Caki2 (cell line): ENCODE data around the gene RGS7. TPM values are rescaled to one million over a fixed set of nuclear protein-coding genes. Genes with fewer than 3 reads are reported as not detected.

ENCODE experiments used
- DNase-seq: peaks from one replicate; pipeline ENCODE4 v3.0.0-alpha.2; 2015; ENCODE audit warnings: low read depth
- in situ Hi-C: cut with HindIII; loops from 2 replicates; pipeline ENCODE4 v1.10.0; 2016; ENCODE audit warnings: low sequenced_read_pairs, low pct_unique_long_range_greater_than_20kb, mixed read lengths
- total RNA-seq: library from RNA; depleted of rRNA; stranded (reverse); fragments of >200 nt; shearing (Covaris generic); gene quantifications from 2 replicates; pipeline ENCODE4 v1.2.3, GENCODE V29; 2014; ENCODE audit warnings: low replicate concordance

RGS7 gene
- total RNA-seq, 1 experiment from 2014 or later = 0.98 TPM

DNA sequence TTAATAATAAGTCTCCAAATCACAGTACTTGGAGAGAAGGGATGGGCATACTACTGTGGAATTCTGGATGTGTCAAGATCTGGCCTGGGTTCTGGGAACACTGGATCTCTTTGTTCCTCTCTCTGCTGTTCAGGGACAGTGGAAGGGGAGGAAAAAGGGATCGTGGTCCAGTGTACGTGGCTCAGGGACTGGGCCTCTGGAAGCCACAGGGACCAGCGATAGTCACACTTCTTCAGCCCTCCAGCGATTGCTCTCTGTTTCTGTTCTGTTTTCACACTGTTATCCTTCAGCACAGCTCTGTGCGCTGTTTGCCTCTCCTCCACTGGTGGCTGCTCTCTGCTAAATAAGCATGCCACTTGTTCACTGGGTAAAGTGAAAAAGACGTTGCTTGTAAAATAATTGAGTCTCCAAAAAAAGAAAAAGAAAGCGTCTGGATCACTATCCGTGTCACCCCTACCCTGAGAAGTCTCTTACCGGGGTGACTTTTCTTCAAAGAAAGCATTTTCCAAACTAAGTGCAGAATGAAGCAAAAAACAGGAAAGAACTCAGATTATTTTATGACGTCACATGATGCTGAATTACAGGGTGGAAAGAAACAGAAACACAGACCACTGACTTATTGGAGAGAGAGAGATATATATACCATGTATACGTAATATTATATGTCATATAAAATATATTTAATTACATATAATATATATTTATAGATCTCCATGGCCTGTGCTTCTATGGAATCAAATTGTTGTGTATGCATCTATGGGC lies 279.4 kb downstream of the RGS7 start:
- in situ Hi-C loops = no loop called here
- no peak for DNase-seq

DNA sequence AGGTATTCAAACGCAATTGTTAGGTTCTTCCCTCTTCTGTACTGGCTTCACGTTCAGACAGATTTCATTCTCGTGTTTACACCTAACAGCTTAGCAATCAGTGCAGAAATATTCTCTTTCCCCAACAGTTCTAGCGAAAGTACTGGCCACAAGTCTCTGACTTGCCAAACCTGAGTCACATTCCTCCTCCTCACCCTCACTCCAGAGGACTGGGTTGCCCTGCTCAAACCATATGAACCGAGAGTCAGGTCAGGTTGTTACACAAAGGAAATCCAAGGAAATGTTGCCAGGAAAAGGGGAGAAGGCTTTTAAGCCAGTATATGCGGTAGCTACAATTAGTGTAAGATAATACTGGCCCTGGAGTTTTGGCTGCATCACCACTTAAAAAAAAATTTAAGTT lies 282.5 kb downstream of the RGS7 start:
- in situ Hi-C loops = no loop called here
- DNase-seq = no peak

DNA sequence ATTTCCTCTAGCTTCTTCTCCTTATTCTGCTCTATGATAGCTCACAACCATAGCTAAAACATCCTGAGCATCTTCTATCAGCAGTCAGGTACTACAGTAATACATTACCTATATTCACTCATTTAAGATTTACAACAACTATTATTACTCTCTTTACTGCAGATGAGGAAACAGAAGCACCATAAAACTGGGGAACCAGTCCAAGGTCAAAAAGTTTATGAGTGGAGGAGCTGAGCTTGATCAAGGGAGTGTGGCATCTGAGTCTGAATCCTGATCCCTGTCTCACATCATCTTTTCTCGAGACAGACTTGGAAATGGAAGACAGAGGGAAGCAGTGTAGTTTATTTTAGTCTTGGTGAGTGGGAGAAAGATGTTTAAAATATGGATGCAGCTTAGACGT lies 288.6 kb downstream of the RGS7 start:
- in situ Hi-C loops = no loop called here
- no peak for DNase-seq

DNA sequence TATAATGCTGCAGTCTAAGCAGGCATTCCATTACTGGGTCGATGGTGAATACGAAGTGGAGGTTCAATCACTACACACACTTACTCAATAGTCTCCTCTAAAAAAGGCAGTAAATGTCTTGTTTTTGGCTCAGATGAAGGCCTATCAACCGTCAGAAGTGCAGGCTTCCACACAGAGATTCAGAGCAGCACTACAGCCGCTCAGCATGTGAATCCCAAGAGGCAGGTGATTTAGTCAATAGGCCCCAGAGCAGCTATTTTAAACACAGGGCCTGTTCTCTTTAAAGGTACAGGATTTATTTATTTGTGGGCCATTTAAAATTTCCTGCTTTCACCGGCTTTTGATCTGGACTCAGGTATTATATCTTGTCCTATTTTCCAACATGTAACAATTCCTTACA lies 293.7 kb downstream of the RGS7 start:
- DNase-seq = no peak
- in situ Hi-C loops = no loop called here

DNA sequence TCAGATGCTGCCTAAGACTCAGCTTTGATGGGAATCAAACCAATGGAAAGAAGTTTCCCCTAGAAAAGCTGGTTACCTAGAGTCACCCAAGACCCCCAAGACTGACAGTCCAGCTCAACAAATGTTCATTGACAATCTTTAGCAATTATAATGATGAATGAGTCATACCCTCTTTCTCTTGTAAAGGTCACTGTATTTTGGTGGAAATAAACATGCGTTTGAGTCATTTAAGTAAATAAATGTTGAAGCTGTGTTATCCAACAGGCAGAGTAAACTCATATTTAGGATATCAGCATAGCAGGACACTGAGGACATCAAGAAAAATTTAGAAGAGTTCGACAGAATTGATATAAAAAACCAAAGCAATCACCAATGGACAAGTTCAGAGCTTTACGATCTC lies 295.9 kb downstream of the RGS7 start:
- in situ Hi-C loops = no loop called here
- DNase-seq = no peak

DNA sequence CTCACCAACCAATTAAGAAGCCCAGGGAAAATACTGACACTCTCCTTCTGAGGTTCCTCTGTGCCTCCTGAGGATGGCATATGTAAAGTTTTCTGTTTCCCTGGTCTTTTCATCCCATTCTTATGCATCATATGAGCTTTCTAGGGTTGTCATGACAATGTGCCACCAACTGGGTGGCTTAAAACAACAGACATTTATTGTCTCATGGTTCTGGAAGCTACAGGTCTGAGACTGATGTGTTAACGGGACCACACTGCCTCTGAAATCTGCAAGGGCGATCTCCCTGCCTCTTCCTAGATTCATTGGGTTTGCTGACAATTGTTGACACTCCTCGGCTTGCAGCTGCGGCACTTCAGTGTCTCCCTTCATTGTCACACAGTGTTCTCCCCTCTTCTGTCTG lies 308.4 kb downstream of the RGS7 start:
- no peak for DNase-seq
- in situ Hi-C loops = no loop called here

DNA sequence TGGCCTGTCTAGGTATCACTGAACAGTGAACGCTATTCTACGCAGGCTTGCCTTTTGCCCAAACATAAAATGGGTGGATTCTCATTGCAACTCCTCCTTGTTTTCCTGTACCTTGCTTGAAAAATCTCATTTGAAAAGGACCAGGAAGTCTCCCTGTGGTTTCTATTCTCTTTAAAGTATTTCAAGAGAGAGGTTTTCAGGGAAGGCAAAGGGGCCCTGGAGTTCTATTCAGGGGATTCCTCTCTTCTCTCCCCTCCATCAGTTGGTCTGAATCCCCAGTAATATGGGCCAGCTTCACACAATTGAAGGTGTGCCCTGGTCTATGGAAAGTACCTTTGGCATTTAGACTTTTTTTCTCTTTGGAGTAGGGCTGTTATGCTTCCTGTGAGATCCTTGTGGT lies 311.3 kb downstream of the RGS7 start:
- no peak for DNase-seq
- in situ Hi-C loops = no loop called here

DNA sequence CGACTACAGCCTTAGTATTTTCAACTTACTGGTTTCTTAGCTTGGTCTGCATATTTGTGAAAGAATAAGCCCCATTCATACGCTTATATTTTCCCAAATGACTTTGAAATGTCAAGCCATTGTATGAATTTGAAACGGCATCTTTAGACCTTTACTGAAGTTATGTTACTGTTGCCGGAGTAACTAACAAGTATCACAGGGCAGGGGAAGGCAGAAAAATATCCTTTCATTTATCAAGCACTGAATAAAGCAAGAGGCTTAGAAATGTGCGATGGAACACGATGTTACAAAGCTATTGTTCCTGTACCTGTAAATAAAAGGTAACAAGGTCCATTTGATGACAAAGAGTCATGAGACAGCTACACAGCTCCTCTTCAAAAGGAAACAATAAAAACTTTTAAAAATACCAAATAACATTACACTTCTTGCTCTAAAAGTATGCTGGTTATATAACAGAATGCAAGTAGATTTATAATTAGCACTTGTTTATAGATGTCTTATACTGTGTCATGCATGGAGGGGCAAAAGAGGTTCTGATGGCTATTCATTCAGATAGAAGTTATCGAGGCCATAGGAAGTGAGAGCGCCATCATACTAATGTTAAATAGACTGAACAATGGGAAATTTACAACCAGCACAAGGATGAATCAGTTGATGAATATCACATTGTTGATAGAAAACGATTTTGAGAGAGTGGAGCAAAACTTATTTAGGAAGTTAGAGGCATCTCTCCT lies 322.6 kb downstream of the RGS7 start:
- in situ Hi-C loops = no loop called here
- no peak for DNase-seq

DNA sequence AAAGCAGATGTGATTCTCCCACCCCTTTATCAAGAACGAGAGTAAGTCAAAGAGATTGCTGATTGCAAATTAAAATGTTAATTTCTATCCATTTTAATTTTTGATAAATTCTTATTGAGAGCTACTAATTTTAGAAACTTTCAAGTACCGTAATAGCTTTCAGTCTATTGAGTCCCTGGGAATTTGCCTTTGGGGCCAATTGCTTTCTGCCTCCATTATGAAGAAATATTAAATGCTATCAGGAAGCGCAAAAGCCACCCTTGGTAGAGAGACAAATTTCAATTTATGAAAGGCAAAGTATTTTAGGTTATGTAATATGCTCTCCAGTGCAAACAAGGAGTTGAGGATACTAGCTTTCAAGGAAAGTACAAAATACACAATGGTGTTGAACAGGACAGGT lies 332.2 kb downstream of the RGS7 start:
- no peak for DNase-seq
- in situ Hi-C loops = no loop called here

DNA sequence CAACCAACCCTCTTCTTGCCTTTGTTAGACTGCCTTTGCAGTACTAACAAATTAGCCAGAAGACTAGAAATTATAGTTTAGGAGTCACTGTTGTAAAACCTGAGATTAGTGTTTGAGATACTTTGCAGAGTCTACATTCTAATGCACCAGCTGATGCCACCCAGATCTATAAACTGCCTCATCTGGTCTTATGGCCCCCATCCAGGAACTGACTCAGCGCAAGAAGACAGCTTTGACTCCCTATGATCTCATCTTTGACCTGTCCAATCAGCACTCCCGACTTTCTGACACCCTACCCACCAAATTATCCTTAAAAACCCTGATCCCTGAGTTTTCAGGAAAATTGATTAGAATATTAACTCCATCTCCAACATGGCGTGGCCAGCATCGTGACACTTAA lies 334.6 kb downstream of the RGS7 start:
- DNase-seq = no peak
- in situ Hi-C loops = no loop called here

DNA sequence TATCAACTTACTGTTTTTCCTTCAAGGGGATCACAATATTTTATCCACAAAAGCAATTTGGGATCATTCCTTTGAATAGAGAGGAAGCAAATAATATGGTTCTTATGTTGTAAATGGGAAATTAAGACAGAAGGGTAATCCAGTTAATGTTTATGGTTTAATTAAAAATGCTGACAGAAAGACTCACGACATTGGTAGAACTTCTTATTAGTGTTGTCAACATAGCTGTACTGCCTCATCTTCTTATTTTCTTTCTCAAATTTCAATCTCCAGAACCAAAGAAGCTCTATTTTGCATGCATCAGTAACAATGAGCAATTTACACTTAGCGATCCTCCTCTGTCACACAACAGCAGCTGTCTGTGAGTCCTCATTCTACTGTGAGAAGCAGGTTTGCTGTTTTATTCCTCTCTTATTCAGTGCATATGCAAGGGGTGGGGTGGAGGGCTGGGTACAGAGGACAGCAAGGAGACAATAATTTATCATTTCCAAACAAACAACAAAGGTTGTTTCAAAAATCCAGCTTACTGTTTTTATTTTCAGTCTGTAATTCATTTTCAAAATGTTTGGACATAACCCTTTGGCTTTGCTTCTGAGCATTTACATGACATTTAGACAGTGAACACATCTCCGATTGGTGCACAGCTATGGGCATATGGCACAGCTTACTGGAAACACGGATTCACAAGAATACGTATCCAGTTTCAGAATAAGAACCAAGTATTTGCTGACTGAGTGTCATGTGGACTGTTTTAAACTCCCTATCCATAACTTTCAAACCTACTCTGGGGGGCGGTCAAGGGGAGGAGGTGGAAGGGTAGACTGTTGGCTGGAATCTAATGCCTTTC lies 335.9 kb downstream of the RGS7 start:
- no peak for DNase-seq
- in situ Hi-C loops = no loop called here

DNA sequence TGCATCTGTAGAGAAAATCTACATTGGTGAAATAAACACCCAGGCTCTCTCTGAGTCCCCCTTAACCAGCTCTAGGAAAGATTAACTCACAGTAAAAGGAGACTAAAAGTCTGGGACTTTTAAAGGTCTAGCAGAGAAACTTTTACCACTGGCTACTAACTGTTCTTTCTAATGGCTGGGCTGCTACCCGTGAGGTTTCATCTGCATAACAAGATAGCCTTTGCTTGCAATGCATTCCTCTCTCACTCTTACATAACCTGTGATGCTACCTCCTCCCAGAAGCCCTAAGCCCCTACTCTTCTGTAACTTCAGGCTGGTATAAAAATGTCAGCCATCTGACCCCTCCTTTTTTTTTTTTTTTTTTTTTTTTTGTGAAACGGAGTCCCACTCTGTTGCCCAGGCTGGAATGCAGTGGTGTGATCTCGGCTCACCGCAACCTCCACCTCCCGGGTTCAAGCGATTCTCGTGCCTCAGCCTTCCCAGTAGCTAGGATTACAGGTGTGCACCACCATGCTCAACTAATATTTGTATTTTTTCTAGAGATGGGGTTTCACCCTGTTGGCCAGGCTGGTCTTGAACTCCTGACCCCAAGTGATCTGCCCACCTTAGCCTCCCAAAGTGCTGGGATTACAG lies 344.2 kb downstream of the RGS7 start:
- in situ Hi-C loops = no loop called here
- DNase-seq = no peak

DNA sequence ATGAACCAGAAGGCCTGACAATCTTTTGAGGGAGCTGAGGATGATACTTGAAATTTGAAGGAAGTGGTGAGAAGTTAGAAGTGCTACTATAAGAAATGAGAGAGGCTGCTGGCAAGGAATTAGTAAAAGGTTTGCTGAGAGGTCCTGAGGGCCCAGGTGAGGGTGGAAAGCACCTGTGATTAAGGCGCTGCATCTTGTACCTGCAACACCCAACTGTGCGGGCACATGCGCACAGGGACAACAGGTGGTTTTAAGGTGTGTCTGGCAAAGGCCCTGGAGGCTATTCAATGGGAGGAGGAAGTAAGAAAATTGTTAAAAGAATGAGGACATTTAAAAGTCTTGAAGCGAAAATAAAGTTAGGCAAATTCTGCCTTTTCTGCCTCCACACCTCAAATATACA lies 349.3 kb downstream of the RGS7 start:
- in situ Hi-C loops = no loop called here
- DNase-seq = no peak

DNA sequence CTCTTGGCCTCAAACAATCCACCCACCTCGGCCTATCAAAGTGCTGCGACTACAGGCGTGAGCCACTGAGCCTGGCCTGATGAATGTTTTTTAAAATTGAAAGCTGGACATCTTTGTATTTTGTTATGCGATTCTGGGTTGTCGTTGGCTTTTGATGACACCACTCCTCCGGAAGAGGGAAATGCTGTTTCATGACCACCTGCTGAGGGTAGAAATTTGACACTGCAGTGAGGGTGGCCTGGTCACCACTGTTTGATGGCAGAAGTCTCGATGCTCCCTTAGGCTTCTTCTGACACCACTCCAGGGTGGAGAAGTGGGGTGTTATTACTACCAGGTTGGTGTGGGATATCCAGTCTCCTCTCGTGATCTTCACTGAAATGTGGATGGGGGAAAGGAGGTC lies 357.2 kb downstream of the RGS7 start:
- no peak for DNase-seq

DNA sequence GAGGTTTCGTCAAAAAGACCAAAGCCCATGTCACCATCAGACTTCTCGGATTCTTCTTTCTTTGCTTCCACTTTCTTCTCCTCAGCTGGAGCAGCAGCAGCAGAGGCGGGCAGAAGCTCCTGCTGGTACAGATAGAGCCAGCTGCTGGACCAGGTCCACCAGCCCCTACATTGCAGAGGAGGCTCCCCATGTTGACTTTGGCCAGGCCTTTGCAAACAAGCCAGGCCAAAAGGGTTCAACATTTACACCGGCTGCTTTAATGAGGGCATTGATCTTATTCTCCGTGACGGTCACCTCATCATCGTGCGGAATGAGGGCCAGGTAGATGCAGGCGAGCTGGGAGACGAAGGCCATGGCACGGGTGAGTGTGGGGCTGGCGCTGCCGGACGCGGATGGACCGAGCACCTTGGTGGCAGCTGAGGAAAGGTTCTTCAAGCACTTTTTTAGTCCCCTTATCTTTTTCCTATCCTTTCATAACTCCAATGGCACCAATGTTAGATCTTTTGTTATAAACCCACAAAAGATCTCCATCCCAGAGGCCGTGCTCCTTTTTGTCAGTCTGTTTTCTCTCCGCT lies 358.5 kb downstream of the RGS7 start:
- in situ Hi-C loops = no loop called here
- DNase-seq = no peak

More for the DNA sequence above, 357.2 kb downstream of the RGS7 start:
- in situ Hi-C loops = no loop called here

DNA sequence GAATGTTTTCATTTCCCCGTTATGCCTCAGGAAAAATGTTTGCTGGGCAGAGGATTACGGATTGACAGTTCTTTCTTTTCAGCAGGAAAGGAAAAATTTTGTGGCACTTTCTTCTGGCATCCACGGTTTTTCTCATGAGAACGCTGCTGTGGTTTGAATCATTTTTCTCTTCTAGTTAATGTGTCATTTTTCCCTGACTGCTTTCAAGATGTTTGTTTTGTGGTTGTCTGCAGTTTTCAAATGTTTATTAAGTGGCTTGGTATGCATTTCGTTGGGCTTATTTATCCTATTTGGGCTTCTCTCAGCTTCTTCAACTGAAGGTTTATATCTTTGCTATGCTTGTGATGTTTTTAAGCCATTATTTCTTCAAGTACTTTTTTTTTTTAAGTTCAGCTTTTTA lies 359.0 kb downstream of the RGS7 start:
- in situ Hi-C loops = no loop called here
- DNase-seq = peak; percentile 41

DNA sequence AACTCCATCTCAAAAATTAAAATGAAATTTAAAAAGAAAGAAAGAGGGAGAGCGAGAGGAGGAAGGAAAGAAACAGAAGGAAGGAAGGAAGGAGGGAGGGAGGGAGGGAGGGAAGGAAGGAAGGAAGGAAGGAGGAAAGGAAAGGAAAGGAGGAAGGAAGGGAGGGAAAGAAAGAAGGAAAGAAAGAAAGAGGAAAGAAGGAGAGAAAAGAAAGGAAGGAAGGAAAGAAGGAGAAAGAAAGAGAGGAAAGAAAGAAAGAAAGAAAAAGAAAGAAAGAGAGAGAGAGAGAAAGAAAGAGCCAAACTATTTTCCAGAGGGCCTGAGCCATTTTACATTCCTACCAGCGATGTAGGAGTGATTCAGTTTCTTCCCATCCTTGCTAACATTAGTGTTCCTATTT lies 364.0 kb downstream of the RGS7 start:
- no peak for DNase-seq
- in situ Hi-C loops = no loop called here

DNA sequence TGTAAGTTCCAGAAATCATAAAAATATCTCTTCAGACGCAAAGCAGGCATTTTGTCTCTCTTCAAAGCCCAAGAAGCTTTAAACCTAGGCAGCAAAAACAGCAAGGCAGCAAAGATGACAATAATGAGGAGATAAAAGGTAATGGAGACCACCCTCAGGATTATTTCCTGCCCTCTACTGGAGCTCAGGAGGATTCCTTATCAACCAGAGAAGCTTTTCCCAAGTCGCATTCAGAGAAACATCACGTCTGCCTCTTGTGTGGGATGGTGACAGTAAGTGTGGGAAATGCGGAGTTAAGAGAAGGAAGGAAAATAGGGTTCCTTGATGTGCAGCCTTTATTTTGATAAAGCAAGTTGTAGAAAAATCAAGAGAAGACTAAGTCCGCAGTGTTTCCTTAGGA lies 365.8 kb downstream of the RGS7 start:
- in situ Hi-C loops = no loop called here
- DNase-seq = no peak
